SU-DHL-6 (cell line): ENCODE measurements around the gene BBLN.

Experiments
- H2AFZ ChIP-seq: fragments of 200-600 bp; sonication (generic); 2 replicates; pipeline ENCODE4 v1.6.1; 2014; ENCODE audit warnings: low read depth, mild to moderate bottlenecking, moderate library complexity, mixed read lengths, antibody characterized with exemption, low read length; ENCODE audit not compliant: severe bottlenecking
- H3F3A ChIP-seq: fragments of 200-600 bp; shearing (Covaris generic); 2 replicates; pipeline ENCODE4 v1.6.0; 2016; ENCODE audit warnings: antibody characterized with exemption, mild to moderate bottlenecking; ENCODE audit not compliant: insufficient read depth
- H3K27ac ChIP-seq: fragments of 200-600 bp; sonication (generic); 2 replicates; pipeline ENCODE4 v1.5.1; 2016; ENCODE audit warnings: low read depth, mild to moderate bottlenecking, low read length, moderate library complexity, mixed read lengths
- H3K27me3 ChIP-seq: fragments of 200-600 bp; sonication (generic), shearing (Covaris generic); 2 replicates; pipeline ENCODE4 v1.6.0; 2014; ENCODE audit warnings: mild to moderate bottlenecking, low read length
- H3K36me3 ChIP-seq: fragments of 200-600 bp; sonication (generic); 2 replicates; pipeline ENCODE4 v1.6.1; 2014; ENCODE audit warnings: mild to moderate bottlenecking, low read length, mixed read lengths
- H3K4me2 ChIP-seq: fragments of 300-600, 200-600 bp; shearing (Covaris generic), sonication (generic); 2 replicates; pipeline ENCODE4 v1.6.0; 2014; ENCODE audit warnings: low read length, low read depth, mild to moderate bottlenecking; ENCODE audit not compliant: poor library complexity, severe bottlenecking
- H3K4me3 ChIP-seq: fragments of 200-600 bp; sonication (generic); 2 replicates; pipeline ENCODE4 v1.5.1; 2014; ENCODE audit warnings: antibody characterized with exemption, low read length, mild to moderate bottlenecking, mixed read lengths; ENCODE audit not compliant: insufficient read depth, poor library complexity, severe bottlenecking
- H3K79me2 ChIP-seq: fragments of 200-600 bp; sonication (generic); 2 replicates; pipeline ENCODE4 v1.6.1; 2014; ENCODE audit warnings: mild to moderate bottlenecking, low read length, moderate library complexity; ENCODE audit not compliant: insufficient read depth
- H3K9ac ChIP-seq: fragments of 200-600 bp; sonication (generic); 2 replicates; pipeline ENCODE4 v1.7.0; 2014; ENCODE audit warnings: mild to moderate bottlenecking, low read length
- H3K9me2 ChIP-seq: fragments of 200-600 bp; sonication (generic); replicated peaks from 2 replicates; pipeline ENCODE4 v1.6.1; 2014; ENCODE audit warnings: low read length; ENCODE audit not compliant: insufficient read depth
- H3K9me3 ChIP-seq: fragments of 200-600 bp; sonication (generic); 2 replicates; pipeline ENCODE4 v1.6.1; 2014; ENCODE audit warnings: low read length, mixed read lengths; ENCODE audit not compliant: insufficient read depth
- H4K20me1 ChIP-seq: fragments of 200-600 bp; sonication (generic); 2 replicates; pipeline ENCODE4 v1.6.1; 2014; ENCODE audit warnings: low read depth, mild to moderate bottlenecking, antibody characterized with exemption, low read length, moderate library complexity, mixed read lengths
- EZH2phosphoT487 ChIP-seq: fragments of 200-600 bp; sonication (generic), shearing (Covaris generic); conservative IDR thresholded peaks from 2 replicates; pipeline ENCODE4 v1.6.1; 2018; ENCODE audit warnings: mild to moderate bottlenecking, antibody characterized with exemption, low read length, moderate library complexity, mixed read lengths
- TF ChIP-seq, protein P1 (sequence below): fragments of 200-600 bp; sonication (generic); IDR thresholded peaks from one replicate; pipeline ENCODE4 v1.5.1; 2017; ENCODE audit warnings: antibody characterized with exemption, mild to moderate bottlenecking, low read length, moderate library complexity; ENCODE audit not compliant: insufficient read depth, poor library complexity, severe bottlenecking

Gene BBLN

DNA sequence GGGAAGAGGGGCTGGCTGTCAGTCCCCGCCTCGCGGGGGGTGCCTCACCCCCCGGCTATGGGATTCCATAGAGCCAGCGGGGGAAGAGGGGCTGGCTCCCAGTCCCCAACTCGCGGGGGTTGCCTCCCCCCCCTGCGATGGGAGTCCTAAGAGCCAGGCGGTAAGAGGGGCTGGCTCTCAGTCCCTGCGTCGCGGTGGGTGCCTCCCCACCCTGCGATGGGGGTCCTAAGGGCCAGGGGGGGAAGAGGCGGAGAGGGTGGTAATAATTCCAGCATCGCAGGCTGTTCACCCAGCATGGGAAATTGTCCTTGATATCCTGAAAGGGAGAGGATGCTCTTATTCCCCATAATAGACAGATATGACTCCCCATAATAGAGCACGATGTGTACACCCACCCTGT is 20.4 kb upstream of the BBLN start:
- Histone ChIP-seq H3K36me3 (no peaks in the 10 kb centered on the region), H3K4me2 (no peak overlapping the region), H3K27ac (no peak overlapping the region), H3K27me3 (no peaks in the 10 kb centered on the region), H3K4me3 (no peak overlapping the region), H3F3A (no peaks in the 10 kb centered on the region), H3K9me3 (no peaks in the 10 kb centered on the region), H2AFZ (no peak overlapping the region), H3K79me2 (no peaks in the 10 kb centered on the region), H3K9me2 (no peaks in the 10 kb centered on the region), H3K9ac (no peak overlapping the region), H4K20me1 (no peaks in the 10 kb centered on the region)
- no peak for TF ChIP-seq EZH2phosphoT487

DNA sequence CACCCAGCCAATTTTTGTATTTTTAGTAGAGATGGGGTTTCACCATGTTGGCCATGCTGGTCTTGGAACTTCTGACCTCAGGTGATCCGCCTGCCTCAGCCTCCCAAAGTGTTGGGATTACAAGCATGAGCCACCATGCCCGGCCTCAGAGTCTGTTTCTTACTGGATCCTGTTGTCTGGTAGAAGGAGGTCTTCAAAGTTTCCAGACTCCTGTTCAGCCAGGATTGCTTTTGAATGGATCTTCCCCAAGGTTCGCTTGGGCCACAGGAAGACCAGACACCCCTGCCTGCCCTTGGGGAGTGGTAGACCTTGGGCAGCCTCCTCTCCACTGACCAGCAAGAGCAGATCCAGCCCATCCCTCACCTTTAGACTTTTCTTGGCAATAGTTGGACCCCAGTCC is 18.5 kb upstream of the BBLN start:
- Histone ChIP-seq H4K20me1 (no peaks in the 10 kb centered on the region), H3K27me3 (no peaks in the 10 kb centered on the region), H3K9me2 (no peaks in the 10 kb centered on the region), H3K9ac (no peak overlapping the region), H3K79me2 (no peaks in the 10 kb centered on the region), H3K27ac (no peak overlapping the region), H2AFZ (no peak overlapping the region), H3F3A (no peaks in the 10 kb centered on the region), H3K9me3 (no peaks in the 10 kb centered on the region), H3K4me3 (no peak overlapping the region), H3K4me2 (no peak overlapping the region), H3K36me3 (no peaks in the 10 kb centered on the region)
- TF ChIP-seq, protein P1, sequence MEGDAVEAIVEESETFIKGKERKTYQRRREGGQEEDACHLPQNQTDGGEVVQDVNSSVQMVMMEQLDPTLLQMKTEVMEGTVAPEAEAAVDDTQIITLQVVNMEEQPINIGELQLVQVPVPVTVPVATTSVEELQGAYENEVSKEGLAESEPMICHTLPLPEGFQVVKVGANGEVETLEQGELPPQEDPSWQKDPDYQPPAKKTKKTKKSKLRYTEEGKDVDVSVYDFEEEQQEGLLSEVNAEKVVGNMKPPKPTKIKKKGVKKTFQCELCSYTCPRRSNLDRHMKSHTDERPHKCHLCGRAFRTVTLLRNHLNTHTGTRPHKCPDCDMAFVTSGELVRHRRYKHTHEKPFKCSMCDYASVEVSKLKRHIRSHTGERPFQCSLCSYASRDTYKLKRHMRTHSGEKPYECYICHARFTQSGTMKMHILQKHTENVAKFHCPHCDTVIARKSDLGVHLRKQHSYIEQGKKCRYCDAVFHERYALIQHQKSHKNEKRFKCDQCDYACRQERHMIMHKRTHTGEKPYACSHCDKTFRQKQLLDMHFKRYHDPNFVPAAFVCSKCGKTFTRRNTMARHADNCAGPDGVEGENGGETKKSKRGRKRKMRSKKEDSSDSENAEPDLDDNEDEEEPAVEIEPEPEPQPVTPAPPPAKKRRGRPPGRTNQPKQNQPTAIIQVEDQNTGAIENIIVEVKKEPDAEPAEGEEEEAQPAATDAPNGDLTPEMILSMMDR: no peak
- TF ChIP-seq EZH2phosphoT487: no peak

DNA sequence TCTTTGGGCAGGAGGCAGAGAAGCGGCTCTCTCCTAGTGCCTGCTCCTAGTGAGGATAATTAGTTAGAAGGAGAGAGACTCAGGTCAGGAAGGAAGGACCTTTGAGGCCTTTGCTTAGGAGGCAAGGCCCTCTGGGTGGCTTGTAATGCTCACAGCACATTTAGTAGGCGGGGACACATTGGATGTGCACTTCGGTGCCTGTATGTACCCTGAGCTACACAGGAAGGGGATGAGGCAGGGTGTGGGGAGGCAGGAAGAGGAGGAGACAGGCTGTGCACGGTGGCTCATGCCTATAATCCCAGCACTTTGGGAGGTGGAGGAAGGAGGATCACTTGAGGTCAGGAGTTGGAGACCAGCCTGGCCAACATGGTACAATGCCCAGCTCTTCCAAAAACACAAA is 18.0 kb upstream of the BBLN start:
- H3F3A ChIP-seq: no peaks in the 10 kb centered on the region
- H3K4me2 ChIP-seq: no peak overlapping the region
- TF ChIP-seq, protein P1: no peak
- TF ChIP-seq EZH2phosphoT487: no peak
- no peaks in the 10 kb centered on the region for H3K9me3 ChIP-seq
- no peaks in the 10 kb centered on the region for H3K9me2 ChIP-seq
- H3K9ac ChIP-seq: no peak overlapping the region
- no peaks in the 10 kb centered on the region for H3K79me2 ChIP-seq
- H2AFZ ChIP-seq: no peak overlapping the region
- H3K27me3 ChIP-seq: no peaks in the 10 kb centered on the region
- no peak overlapping the region for H3K4me3 ChIP-seq
- no peaks in the 10 kb centered on the region for H3K36me3 ChIP-seq
- no peak overlapping the region for H3K27ac ChIP-seq
- H4K20me1 ChIP-seq: no peaks in the 10 kb centered on the region

DNA sequence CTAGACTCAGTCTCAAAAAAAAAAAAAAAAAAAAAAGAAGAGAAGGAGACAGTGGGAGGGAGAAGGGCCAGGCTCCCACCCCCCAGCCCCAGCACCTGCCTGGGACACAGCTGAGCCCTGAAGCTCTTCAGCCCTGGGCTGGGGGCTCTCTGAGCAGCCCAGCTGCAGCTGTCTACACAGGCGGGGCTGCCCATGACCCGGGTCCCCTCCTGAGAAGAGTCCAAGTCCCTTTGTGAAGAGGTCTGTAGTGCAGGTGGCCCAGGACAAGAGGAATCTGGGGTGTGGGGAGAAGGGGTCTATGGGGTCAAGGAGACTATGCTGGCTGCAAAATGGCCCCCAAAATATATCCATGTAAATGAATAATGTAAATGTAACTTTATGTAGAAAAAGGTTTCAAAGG is 17.5 kb upstream of the BBLN start:
- Histone ChIP-seq H4K20me1 (no peaks in the 10 kb centered on the region), H3K27ac (no peak overlapping the region), H3F3A (no peaks in the 10 kb centered on the region), H3K27me3 (no peaks in the 10 kb centered on the region), H3K9me2 (no peaks in the 10 kb centered on the region), H3K4me2 (no peak overlapping the region), H3K79me2 (no peaks in the 10 kb centered on the region), H3K9me3 (no peaks in the 10 kb centered on the region), H2AFZ (no peak overlapping the region), H3K4me3 (no peak overlapping the region), H3K36me3 (no peaks in the 10 kb centered on the region), H3K9ac (no peak overlapping the region)
- TF ChIP-seq, protein P1: no peak
- no peak for TF ChIP-seq EZH2phosphoT487
